Kidney capillary endothelial cell (primary cell): ENCODE results near the gene ENPP1.

Experiments
- DNase-seq: peaks from one replicate; pipeline ENCODE4 v3.0.0-alpha.2; 2018; ENCODE audit warnings: low spot score

Gene ENPP1

GRCh38 chr6:131807644-131808459 lies at the start of gene ENPP1:
Gene ENPP1 (plus strand): TSS chr6:131808020. CDS start chr6:131808036, 16 bp downstream.
- DNase-seq = peak; percentile 21

DNA sequence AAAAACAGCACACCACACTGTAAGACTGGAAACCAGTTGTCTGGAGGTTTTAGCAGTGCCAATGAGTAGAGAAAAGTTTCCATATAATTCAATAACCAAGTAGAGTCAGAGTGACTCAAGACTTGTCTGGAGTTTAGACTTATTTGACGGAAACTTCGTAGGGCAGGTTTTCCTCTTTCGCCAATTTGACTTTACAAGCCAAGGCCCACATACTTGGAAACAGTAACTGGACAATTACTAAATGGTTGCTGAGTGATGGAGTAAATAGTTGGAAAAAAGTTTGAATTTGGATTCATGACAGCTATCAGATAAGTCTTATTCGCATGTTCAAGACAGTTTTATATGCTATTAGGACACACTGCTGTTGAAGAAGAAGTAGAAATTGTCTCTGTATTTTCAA lies 48.9 kb upstream of the ENPP1 start:
- DNase-seq = no peak

GRCh38 chr6:131761060-131761761 lies 46.6 kb upstream of the ENPP1 start:
- DNase-seq = no peak

DNA sequence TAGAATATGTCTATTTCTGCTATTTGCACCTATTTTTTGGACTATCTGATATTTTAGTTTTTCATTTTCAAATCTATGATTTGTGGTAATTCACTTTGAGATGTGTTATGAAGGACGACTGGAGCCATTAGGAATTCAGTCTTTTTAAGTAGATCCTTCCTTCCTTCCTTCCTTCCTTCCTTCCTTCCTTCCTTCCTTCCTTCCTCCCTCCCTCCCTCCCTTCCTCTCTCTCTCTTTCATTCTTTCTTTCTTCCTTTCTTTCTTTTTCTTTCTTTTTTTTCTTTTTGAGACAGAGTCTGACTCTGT lies 46.1 kb upstream of the ENPP1 start:
- no peak for DNase-seq

DNA sequence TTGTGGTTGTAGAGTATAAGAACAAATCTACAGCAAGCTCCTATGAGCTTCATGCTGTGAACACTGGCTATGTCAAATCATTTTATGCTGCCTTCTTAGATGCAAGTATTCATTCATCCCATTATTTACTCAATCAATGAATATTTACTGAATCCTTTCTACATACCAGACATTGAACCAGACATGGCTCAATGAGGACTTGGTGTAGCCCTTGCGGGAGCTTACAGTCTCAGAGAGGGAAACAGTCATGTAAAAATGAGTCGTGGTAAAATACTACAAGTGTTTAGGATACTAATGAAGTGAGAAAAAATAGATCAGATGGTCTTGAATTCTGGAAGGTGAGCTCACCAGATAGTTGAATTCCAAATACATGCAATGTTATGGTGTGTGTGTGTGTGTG lies 44.8 kb upstream of the ENPP1 start:
- no peak for DNase-seq

DNA sequence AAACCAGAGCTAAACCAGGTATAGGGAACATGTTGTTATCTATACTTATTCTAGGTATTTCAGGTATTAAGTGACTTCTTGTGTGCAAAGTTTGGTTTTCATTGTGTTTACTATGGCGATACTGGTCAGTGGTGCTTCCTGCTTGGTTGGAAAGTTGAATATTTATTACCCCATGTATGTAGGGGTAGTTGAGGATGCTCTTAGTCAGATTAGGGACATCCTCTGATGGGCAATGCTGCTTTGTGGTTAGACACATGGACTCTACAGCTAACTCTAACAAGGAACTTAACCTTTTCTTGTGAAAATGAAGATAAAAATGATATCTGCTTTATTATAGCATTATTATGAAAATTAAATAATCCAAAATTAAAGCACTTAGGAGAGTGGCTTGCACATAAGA lies 44.1 kb upstream of the ENPP1 start:
- DNase-seq = no peak

GRCh38 chr6:131764350-131764749 lies 43.5 kb upstream of the ENPP1 start:
- no peak for DNase-seq

GRCh38 chr6:131765081-131765803 lies 42.6 kb upstream of the ENPP1 start:
- no peak for DNase-seq

DNA sequence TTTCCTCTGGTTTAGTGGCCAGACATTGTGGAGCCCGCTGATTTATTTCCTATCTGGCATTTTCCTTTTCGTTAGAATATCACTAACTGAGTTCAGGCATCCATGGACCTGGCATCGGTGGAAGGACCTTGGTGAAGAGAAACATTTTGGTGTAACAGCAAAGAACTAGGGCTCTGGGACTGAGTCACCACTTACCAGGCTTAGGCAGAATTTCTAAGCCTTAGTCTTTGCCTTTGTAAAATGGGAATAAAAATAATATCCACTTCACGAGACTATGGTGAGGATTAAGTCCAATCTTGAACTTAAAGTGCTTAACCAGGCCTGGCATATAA lies 42.0 kb upstream of the ENPP1 start:
- no peak for DNase-seq

GRCh38 chr6:131766631-131767030 lies 41.2 kb upstream of the ENPP1 start:
- DNase-seq = no peak

- DNase-seq = no peak
Measured at GRCh38 chr6:131768964-131769363, 38.9 kb upstream of the ENPP1 start.

GRCh38 chr6:131769385-131770141 lies 38.3 kb upstream of the ENPP1 start:
- DNase-seq = no peak

- DNase-seq = no peak
Measured at GRCh38 chr6:131770776-131771175, 37.0 kb upstream of the ENPP1 start.

- DNase-seq = no peak
Measured at GRCh38 chr6:131773284-131773950, 34.4 kb upstream of the ENPP1 start.

DNA sequence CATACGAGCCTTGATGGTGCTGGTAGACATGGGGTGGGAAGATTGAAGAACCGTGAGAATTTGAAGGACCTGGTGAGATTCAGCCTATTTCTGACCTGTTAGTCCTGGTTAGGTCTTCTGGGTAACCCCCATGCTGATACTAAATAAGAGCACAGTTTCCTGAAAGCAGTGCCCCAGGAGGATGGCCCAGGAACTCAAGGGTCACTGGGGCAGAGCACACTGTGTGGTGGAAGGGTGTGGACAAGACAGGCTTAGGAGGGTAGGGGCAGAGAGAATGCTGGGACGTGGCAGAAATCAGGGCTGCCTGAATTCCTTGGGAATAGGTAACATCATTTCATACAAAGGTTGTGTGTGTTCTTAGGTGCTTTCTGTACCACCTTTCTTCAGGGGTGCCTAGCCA lies 31.9 kb upstream of the ENPP1 start:
- no peak for DNase-seq

DNA sequence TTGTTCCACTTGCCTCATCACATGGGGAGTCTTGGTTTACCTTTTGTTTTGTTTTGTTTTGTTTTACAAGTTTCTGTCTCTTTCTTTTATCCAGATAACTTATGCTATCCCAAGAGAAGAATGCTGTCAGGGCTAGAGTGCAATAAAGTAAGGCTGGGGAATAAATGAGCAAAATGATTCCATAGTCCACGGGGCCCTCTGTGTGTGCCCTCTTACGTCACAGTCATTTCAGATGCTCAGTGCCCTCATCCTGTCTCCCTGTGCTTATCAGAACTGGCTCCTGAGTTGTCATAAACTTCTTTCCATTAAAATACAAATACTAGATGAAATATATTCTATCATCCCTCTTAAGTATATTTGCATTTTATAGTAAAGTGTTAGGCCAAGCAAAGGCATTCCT lies 30.8 kb upstream of the ENPP1 start:
- no peak for DNase-seq

DNA sequence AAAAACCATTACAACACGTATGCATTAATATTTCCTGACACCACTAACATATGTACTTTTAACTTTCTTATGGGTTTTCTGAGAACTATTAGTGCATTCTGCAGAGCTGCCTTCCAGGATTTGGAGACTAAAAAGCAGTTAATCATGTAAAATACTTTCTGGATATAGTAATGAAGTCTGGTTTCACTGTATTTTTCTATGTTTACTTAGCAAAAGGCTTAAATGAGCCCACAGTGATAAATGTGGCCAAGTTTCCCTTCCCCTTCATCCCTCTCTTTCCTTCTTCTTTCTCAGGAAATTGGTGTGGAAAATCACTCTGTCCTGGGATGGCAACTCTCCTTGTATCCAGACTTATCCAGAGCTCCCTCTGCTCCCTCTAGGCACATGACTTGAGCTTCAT lies 29.7 kb upstream of the ENPP1 start:
- no peak for DNase-seq

GRCh38 chr6:131779304-131779703 lies 28.5 kb upstream of the ENPP1 start:
- no peak for DNase-seq

GRCh38 chr6:131780600-131780999 lies 27.2 kb upstream of the ENPP1 start:
- no peak for DNase-seq

DNA sequence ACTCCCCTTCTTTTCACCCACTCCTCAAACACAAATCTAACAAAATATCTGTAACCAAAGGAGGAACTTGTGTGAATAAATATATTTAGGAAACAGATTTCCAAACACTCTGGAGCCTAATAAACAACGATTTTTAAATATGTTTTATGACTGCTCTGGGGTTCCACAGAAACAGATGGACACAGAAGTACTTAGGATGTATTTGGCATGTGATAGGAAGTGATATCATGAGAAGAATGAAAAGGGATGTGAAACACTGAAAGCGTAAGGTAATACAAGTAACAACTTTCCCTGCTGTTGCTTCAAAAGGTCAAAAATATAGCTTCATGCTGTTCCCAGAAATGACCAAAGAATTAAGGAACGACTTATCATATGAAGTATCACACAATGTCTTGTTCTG lies 26.1 kb upstream of the ENPP1 start:
- DNase-seq = no peak

- DNase-seq = no peak
Measured at GRCh38 chr6:131782764-131783163, 25.1 kb upstream of the ENPP1 start.

GRCh38 chr6:131784561-131784960 lies 23.3 kb upstream of the ENPP1 start:
- DNase-seq = no peak
